BJ (cell line): ENCODE results near the gene SH3BP2. TPM values are rescaled to one million over a fixed set of nuclear protein-coding genes. Genes with fewer than 3 reads are reported as not detected.

Experiments used
- CTCF ChIA-PET: fragments of 350-600 bp; formaldehyde crosslinking; extraction: SDS; loops from one replicate; lab custom pipeline; 2021; ENCODE audit warnings: antibody characterized with exemption, inconsistent platforms; lab: Yijun Ruan, JAX
- POLR2A ChIA-PET: fragments of 300-600 bp; sonication (Branson Sonifier 250); formaldehyde crosslinking; extraction: SDS; loops from one replicate; lab custom pipeline; 2021; ENCODE audit warnings: antibody characterized with exemption; lab: Charles Lee
- DNase-seq: peaks from one replicate; pipeline ENCODE4 v3.0.0-alpha.2; 2011; ENCODE audit warnings: low read depth
- H3K27me3 ChIP-seq: 2 replicates; pipeline ENCODE4 v1.6.0; 2011; ENCODE audit warnings: low read length; ENCODE audit not compliant: control insufficient read depth, insufficient read depth
- H3K36me3 ChIP-seq: 2 replicates; pipeline ENCODE4 v1.5.1; 2011; ENCODE audit warnings: low read length; ENCODE audit not compliant: control insufficient read depth, insufficient read depth
- H3K4me3 ChIP-seq: 2 replicates; pipeline ENCODE4 v1.5.1; 2011; ENCODE audit warnings: low read depth, mild to moderate bottlenecking, control low read depth, low read length
- polyA plus RNA-seq: library from polyadenylated mRNA; depleted of rRNA; stranded (reverse); fragments of >200 nt; gene quantifications from 2 replicates; pipeline ENCODE4 v1.2.3, GENCODE V29; 2011
- TF ChIP-seq, protein P1 (sequence below): IDR thresholded peaks from 2 replicates; pipeline ENCODE4 v1.5.1; 2011; ENCODE audit warnings: low read depth, mild to moderate bottlenecking, control low read depth, inconsistent platforms, low read length, moderate library complexity; ENCODE audit not compliant: insufficient read depth

SH3BP2 gene
- polyA plus RNA-seq, 1 experiment: 42.2 TPM

DNA sequence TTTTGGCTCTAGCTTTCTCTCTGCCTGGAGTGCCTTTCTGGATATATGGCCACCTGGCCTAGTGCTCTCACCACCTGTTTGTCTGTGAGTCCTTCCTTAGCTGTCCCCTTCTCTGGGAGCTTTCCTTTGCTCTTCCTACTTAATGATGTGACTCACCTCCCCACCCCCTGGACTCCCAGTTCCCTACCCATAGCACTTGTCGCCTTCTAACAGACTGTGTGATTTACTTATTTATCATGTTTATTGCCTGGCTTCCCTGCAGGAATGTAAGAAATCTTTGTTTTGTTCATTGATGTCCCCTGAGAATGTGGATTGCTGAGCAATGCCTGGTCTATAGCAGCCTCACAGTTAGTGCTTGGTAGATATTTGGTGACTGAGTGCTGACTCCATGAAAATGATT, 69.6 kb downstream of the SH3BP2 start:
- POLR2A ChIA-PET: no interaction called here
- Histone ChIP-seq H3K36me3 (no peaks in the 10 kb centered on the region), H3K27me3 (no peaks in the 10 kb centered on the region), H3K4me3 (no peak overlapping the region)
- no peak for DNase-seq
- CTCF ChIA-PET: interaction anchor here (0.6 to 1.1 kb wide), 3 partner anchors 9 to 99 kb away, joined by 3 to 5 read pairs (median 3); no protein-coding TSS in a partner anchor
- TF ChIP-seq, protein P1, sequence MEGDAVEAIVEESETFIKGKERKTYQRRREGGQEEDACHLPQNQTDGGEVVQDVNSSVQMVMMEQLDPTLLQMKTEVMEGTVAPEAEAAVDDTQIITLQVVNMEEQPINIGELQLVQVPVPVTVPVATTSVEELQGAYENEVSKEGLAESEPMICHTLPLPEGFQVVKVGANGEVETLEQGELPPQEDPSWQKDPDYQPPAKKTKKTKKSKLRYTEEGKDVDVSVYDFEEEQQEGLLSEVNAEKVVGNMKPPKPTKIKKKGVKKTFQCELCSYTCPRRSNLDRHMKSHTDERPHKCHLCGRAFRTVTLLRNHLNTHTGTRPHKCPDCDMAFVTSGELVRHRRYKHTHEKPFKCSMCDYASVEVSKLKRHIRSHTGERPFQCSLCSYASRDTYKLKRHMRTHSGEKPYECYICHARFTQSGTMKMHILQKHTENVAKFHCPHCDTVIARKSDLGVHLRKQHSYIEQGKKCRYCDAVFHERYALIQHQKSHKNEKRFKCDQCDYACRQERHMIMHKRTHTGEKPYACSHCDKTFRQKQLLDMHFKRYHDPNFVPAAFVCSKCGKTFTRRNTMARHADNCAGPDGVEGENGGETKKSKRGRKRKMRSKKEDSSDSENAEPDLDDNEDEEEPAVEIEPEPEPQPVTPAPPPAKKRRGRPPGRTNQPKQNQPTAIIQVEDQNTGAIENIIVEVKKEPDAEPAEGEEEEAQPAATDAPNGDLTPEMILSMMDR: no peak

DNA sequence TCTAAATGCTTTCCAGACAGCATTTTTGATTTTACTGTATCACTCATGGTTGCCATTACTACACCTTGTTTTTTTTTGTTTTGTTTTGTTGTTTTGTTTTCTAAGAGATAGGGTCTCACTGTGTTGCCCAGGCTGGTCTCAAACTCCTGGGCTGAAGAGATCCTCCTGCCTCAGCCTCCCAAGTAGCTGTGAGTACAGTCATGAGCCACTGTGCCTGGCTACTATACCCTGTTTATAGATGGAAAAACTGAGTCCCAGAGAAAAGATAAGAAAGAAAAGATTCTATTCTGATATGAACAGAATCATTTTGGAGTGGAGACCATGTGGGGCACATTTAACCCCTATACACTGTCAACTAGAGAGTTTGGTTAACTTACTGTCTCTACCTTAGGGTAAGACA, 70.8 kb downstream of the SH3BP2 start:
- POLR2A ChIA-PET: no interaction called here
- CTCF ChIA-PET: no interaction called here
- DNase-seq: no peak
- TF ChIP-seq, protein P1: no peak
- Histone ChIP-seq H3K27me3 (no peaks in the 10 kb centered on the region), H3K36me3 (no peaks in the 10 kb centered on the region), H3K4me3 (no peak overlapping the region)

DNA sequence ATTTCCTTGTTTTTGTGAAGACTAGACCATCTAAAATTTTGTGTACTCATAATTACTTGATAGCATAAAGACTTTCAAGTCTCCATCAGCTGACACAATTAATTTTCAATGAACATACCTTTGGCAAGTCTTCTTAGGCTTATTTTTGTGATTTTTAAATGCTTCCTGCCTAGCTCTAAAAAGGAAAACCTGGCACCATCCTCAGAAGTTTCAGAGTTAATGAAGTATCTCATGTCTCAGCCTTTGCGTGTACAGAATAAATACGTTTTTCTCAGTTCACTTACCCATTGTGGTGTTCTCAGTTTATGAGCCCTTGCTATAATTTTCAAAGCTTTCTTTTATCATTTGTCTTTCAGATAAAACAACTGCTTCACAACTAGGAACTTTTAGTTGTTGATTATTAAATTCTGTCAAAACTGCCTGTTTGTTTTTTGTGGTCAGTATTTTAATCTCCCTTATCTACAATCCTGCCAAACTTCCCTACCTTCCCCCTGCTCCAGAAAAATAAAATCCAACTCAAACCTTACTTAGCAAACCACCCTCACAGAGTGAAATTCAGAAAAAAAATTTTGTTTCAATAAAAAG, 72.4 kb downstream of the SH3BP2 start:
- Histone ChIP-seq H3K27me3 (no peaks in the 10 kb centered on the region), H3K36me3 (no peaks in the 10 kb centered on the region), H3K4me3 (no peak overlapping the region)
- TF ChIP-seq, protein P1: no peak
- ChIA-PET CTCF (interaction anchor here (2.6 kb wide), 1 partner anchor 101 kb away, joined by 7 read pairs; no protein-coding TSS in a partner anchor), POLR2A (no interaction called here)
- DNase-seq: no peak

DNA sequence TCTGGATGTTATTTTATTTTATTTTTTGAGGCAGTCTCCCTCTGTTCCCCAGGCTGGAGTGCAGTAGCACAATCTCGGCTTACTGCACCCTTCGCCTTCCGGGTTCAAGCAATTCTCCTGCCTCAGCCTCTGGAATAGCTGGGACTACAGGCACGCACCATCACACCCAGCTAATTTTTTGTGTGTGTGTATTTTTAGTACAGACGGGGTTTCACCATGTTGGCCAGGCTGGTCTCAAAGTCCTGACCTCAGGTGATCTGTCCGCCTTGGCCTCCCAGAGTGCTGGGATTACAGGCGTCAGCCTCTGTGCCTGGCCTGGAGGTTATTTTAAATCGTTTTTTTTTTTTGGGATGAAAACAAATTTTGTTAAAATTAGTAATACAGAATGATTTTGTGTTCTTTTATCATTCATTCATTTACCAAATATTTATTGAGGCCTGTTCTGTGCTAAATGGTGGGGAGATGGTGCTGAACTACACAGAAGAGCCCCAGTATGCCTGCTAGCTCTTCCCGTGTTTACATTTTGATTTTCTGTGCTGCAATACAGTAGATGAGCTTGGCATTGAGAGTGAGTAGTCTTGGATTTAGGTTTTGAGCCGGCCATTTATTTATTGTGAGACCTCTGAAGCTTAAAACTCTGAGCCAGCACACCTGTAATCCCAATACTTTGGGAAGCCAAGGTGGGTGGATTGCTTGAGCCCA, 73.4 kb downstream of the SH3BP2 start:
- Histone ChIP-seq H3K4me3 (no peak overlapping the region), H3K27me3 (no peaks in the 10 kb centered on the region), H3K36me3 (no peaks in the 10 kb centered on the region)
- POLR2A ChIA-PET: no interaction called here
- TF ChIP-seq, protein P1: no peak
- DNase-seq: no peak
- CTCF ChIA-PET: interaction anchor here (0.7 to 2.6 kb wide), 3 partner anchors 48 to 145 kb away, joined by 4 to 7 read pairs (median 5); no protein-coding TSS in a partner anchor

DNA sequence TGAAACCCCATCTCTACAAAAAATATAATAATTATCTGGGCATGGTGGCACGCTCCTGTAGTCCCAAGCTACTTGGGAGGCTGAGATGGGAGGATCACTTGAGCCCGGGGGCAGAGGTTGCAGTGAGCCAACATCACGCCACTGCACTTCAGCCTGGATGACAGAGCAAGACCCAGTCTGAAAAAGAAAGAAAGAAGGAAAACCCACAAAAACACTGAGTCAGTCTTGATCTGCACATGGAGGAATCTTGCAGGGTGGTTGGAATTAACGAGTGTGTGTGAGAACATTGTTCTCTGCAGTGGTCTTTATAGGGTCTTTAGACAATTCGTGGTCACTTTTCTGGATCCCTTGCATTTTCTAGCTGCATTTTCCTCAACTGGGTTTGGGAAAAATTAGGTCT, 74.0 kb downstream of the SH3BP2 start:
- POLR2A ChIA-PET: no interaction called here

More for the DNA sequence above, 74.0 kb downstream of the SH3BP2 start:
- H3K4me3 ChIP-seq: no peak overlapping the region
- H3K36me3 ChIP-seq: no peaks in the 10 kb centered on the region
- no peaks in the 10 kb centered on the region for H3K27me3 ChIP-seq
- TF ChIP-seq, protein P1: no peak
- CTCF ChIA-PET: interaction anchor here (0.7 to 2.6 kb wide), 4 partner anchors 17 to 146 kb away, joined by 3 to 7 read pairs (median 4); no protein-coding TSS in a partner anchor
- DNase-seq: no peak
